Liver (tissue), 9 donors: Measurements from ENCODE around the gene ARAP3. TPM values are rescaled to one million over a fixed set of nuclear protein-coding genes. Genes with fewer than 3 reads are reported as not detected.

Source experiments
- DNase-seq: peaks from one replicate; pipeline ENCODE4 v3.0.0-alpha.2; 2017; ENCODE audit warnings: low spot score
- H3K27ac ChIP-seq, 2 donors: one replicate each; pipeline ENCODE4 v1.7.0; 2013; ENCODE audit warnings: inconsistent platforms in 2 of 2, low read length in 2 of 2, control low read depth in 1 of 2, low read depth in 1 of 2, mild to moderate bottlenecking in 1 of 2
- H3K27me3 ChIP-seq, 4 donors: one replicate each; pipeline versions ENCODE4 v1.6.1 to v1.7.0; 2013; ENCODE audit warnings: low read length in 3 of 4, inconsistent platforms in 1 of 4, mild to moderate bottlenecking in 1 of 4, moderate library complexity in 1 of 4; ENCODE audit not compliant: control insufficient read depth in 4 of 4, insufficient read depth in 4 of 4
- H3K36me3 ChIP-seq, 4 donors: one replicate each; pipeline versions ENCODE4 v1.6.1 to v1.7.0; 2013; ENCODE audit warnings: low read length in 3 of 4, mild to moderate bottlenecking in 3 of 4, low read depth in 1 of 4, moderate library complexity in 1 of 4; ENCODE audit not compliant: control insufficient read depth in 4 of 4, insufficient read depth in 3 of 4
- H3K4me1 ChIP-seq, 4 donors: one replicate each; pipeline versions ENCODE4 v1.6.1 to v1.7.0; 2013; ENCODE audit warnings: low read length in 3 of 4, mild to moderate bottlenecking in 3 of 4, moderate library complexity in 1 of 4; ENCODE audit not compliant: control insufficient read depth in 4 of 4, insufficient read depth in 4 of 4
- H3K4me3 ChIP-seq, 3 donors: one replicate each; pipeline versions ENCODE4 v1.6.1 to v1.7.0; 2013; ENCODE audit warnings: low read length in 3 of 3, control low read depth in 1 of 3, low read depth in 1 of 3, mild to moderate bottlenecking in 1 of 3
- H3K9ac ChIP-seq, 2 donors: one replicate each; pipeline ENCODE4 v1.7.0; 2013; ENCODE audit warnings: low read length in 2 of 2, mild to moderate bottlenecking in 2 of 2, moderate library complexity in 2 of 2, control low read depth in 1 of 2, low read depth in 1 of 2
- H3K9me3 ChIP-seq, 4 donors: one replicate each; pipeline versions ENCODE4 v1.6.1 to v1.7.0; 2013; ENCODE audit warnings: low read length in 3 of 4; ENCODE audit not compliant: control insufficient read depth in 4 of 4
- EGR1 ChIP-seq, 2 donors: IDR thresholded peaks; 2 replicates each; pipeline ENCODE4 v1.6.1; 2016 to 2018; ENCODE audit warnings: antibody characterized with exemption in 2 of 2, low read depth in 2 of 2
- FOXA1 ChIP-seq: IDR thresholded peaks from 2 replicates; pipeline ENCODE4 v1.6.1; 2016; ENCODE audit warnings: antibody characterized with exemption
- FOXA2 ChIP-seq: IDR thresholded peaks from 2 replicates; pipeline ENCODE4 v1.6.1; 2016; ENCODE audit warnings: antibody characterized with exemption
- GABPA ChIP-seq, 2 donors: IDR thresholded peaks in 1 of 2; conservative IDR thresholded peaks in 1 of 2; 2 replicates each; pipeline ENCODE4 v1.6.1; 2016; ENCODE audit warnings: antibody characterized with exemption in 2 of 2, mild to moderate bottlenecking in 1 of 2, moderate library complexity in 1 of 2
- HNF4A ChIP-seq, 2 donors: conservative IDR thresholded peaks; 2 replicates each; pipeline ENCODE4 v1.6.1; 2016; ENCODE audit warnings: antibody characterized with exemption in 2 of 2, mild to moderate bottlenecking in 2 of 2
- HNF4G ChIP-seq: IDR thresholded peaks from 2 replicates; pipeline ENCODE4 v1.6.1; 2016; ENCODE audit warnings: antibody characterized with exemption
- JUND ChIP-seq, 2 donors: IDR thresholded peaks; 2 replicates each; pipeline ENCODE4 v1.6.1; 2016; ENCODE audit warnings: antibody characterized with exemption in 2 of 2
- NR2F2 ChIP-seq: IDR thresholded peaks from 2 replicates; pipeline ENCODE4 v1.6.1; 2016; ENCODE audit warnings: antibody characterized with exemption
- RAD21 ChIP-seq, 2 donors: IDR thresholded peaks; 2 replicates each; pipeline ENCODE4 v1.6.1; 2016; ENCODE audit warnings: antibody characterized with exemption in 2 of 2, mild to moderate bottlenecking in 2 of 2
- RXRA ChIP-seq, 2 donors: IDR thresholded peaks; 2 replicates each; pipeline ENCODE4 v1.6.1; 2017 to 2018; ENCODE audit warnings: antibody characterized with exemption in 2 of 2, mild to moderate bottlenecking in 1 of 2
- SP1 ChIP-seq: IDR thresholded peaks from 2 replicates; pipeline ENCODE4 v1.6.1; 2018; ENCODE audit warnings: antibody characterized with exemption, mild to moderate bottlenecking
- TAF1 ChIP-seq: conservative IDR thresholded peaks from 2 replicates; pipeline ENCODE4 v1.6.1; 2016; ENCODE audit warnings: antibody characterized with exemption, mild to moderate bottlenecking
- YY1 ChIP-seq: IDR thresholded peaks from 2 replicates; pipeline ENCODE4 v1.6.1; 2016; ENCODE audit warnings: antibody characterized with exemption, mild to moderate bottlenecking
- WGBS: extraction: QIAGEN DNeasy Blood & Tissue Kit; methylation state at CpG from one replicate; pipeline ENCODE4 v1.1.7; 2013; 5-methylcytosine and 5-hydroxymethylcytosine counted together
- polyA plus RNA-seq, 2 donors: library from polyadenylated mRNA; stranded (reverse) in 1 of 2; unstranded in 1 of 2; fragments of 200-250 nt in 1 of 2; fragments of >200 nt in 1 of 2; fragmentation: Nextera tagmentation in 1 of 2; extraction: Ambion mirVana in 1 of 2; gene quantifications; one replicate each; pipeline versions ENCODE4 v1.2.1 to v1.2.3, GENCODE V29; 2013 to 2015
- total RNA-seq, 2 donors: library from RNA; depleted of rRNA; stranded (reverse); fragments of >200 nt; gene quantifications; one replicate each; pipeline ENCODE4 v1.2.3, GENCODE V29; 2014
- TF ChIP-seq, protein P1 (sequence below): fragments of 150-350 bp; IDR thresholded peaks from 2 replicates; pipeline ENCODE4 v1.5.1; 2017; ENCODE audit warnings: improper control_type of control experiment, low read depth, low read length; ENCODE audit not compliant: missing input control
- TF ChIP-seq, protein P2 (sequence below): IDR thresholded peaks from 2 replicates; pipeline ENCODE4 v1.6.1; 2016; ENCODE audit warnings: antibody characterized with exemption
- TF ChIP-seq, protein P3 (sequence below): IDR thresholded peaks from 2 replicates; pipeline ENCODE4 v1.6.1; 2016; ENCODE audit warnings: antibody characterized with exemption
- TF ChIP-seq, protein P4 (sequence below): IDR thresholded peaks from 2 replicates; pipeline ENCODE4 v1.6.1; 2016; ENCODE audit warnings: antibody characterized with exemption
- TF ChIP-seq, protein P5 (sequence below): IDR thresholded peaks from 2 replicates; pipeline ENCODE4 v1.6.1; 2016; ENCODE audit warnings: antibody characterized with exemption, mild to moderate bottlenecking
- donor health status: healthy.
- donor health status: healthy.
- donor health status: healthy.
- donor health status: healthy.
- donor health status: healthy.

ARAP3 gene
- total and polyA plus RNA-seq, 4 donors, result 1.6 to 4.7 (median 2.1) TPM

DNA sequence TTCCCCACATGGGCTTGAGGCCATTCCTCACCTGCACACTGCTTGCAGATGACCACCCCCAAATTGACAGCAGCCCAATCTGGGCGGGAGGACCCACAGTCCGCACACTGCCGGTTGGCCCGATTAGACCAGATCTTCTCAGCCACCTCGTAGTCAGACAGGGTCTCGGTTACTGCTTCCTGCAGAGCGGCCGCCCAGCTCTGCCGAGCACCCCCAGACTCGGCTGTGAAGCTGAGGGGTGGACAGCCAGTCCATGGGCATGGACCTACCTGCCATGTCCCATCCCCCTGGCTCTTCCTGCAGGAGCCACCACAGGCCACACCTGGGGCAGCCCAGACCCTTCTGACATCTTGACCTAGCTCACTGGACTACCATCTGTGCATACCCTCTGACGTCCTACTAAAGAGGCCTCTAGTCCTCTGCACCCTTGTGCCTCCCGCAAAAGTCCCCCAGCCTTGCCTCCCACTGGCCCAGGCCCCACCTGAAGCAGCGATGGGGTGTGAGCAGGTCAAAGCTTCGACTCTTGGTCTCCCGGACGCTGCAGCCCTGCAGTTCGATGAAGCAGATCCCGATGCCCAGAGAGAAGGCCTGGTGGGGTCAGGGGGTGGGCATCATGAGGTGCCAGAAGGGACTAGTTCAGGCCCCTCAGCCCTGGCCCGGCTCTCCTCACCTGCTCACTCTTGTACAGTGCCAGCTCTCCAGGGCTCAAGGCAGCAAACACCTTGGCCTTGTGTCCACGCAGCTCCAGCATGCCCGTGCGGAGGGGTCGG, 9.8 kb downstream of the ARAP3 start:
- H3K27ac ChIP-seq, result no peak overlapping the region
- H3K9ac ChIP-seq, result no peak overlapping the region
- H3K9me3 ChIP-seq, result no peaks in the 10 kb centered on the region
- peaks cover 0 to 16% (median 12%) of the 10 kb centered on the region in 4 donors for H3K4me1 ChIP-seq
- H3K4me3 ChIP-seq, result no peak overlapping the region
- TF ChIP-seq SP1 (no peak), GABPA (IDR thresholded peaks at IDR 0.05 in 1 of 2, conservative IDR thresholded peaks at IDR 0.05 in 1 of 2) (no peak), RXRA (IDR thresholded peaks at IDR 0.05) (no peak), YY1 (no peak), FOXA1 (no peak), RAD21 (IDR thresholded peaks at IDR 0.05) (no peak), HNF4G (no peak), TAF1 (no peak), FOXA2 (no peak), EGR1 (IDR thresholded peaks at IDR 0.05; ENCODE audit: low read depth in 2 of 2) (no peak), JUND (IDR thresholded peaks at IDR 0.05) (no peak), HNF4A (conservative IDR thresholded peaks at IDR 0.05) (no peak), NR2F2 (no peak)
- TF ChIP-seq, protein P1, sequence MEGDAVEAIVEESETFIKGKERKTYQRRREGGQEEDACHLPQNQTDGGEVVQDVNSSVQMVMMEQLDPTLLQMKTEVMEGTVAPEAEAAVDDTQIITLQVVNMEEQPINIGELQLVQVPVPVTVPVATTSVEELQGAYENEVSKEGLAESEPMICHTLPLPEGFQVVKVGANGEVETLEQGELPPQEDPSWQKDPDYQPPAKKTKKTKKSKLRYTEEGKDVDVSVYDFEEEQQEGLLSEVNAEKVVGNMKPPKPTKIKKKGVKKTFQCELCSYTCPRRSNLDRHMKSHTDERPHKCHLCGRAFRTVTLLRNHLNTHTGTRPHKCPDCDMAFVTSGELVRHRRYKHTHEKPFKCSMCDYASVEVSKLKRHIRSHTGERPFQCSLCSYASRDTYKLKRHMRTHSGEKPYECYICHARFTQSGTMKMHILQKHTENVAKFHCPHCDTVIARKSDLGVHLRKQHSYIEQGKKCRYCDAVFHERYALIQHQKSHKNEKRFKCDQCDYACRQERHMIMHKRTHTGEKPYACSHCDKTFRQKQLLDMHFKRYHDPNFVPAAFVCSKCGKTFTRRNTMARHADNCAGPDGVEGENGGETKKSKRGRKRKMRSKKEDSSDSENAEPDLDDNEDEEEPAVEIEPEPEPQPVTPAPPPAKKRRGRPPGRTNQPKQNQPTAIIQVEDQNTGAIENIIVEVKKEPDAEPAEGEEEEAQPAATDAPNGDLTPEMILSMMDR, result no peak
- TF ChIP-seq, protein P2, sequence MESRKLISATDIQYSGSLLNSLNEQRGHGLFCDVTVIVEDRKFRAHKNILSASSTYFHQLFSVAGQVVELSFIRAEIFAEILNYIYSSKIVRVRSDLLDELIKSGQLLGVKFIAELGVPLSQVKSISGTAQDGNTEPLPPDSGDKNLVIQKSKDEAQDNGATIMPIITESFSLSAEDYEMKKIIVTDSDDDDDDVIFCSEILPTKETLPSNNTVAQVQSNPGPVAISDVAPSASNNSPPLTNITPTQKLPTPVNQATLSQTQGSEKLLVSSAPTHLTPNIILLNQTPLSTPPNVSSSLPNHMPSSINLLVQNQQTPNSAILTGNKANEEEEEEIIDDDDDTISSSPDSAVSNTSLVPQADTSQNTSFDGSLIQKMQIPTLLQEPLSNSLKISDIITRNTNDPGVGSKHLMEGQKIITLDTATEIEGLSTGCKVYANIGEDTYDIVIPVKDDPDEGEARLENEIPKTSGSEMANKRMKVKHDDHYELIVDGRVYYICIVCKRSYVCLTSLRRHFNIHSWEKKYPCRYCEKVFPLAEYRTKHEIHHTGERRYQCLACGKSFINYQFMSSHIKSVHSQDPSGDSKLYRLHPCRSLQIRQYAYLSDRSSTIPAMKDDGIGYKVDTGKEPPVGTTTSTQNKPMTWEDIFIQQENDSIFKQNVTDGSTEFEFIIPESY, result no peak
- TF ChIP-seq, protein P3, sequence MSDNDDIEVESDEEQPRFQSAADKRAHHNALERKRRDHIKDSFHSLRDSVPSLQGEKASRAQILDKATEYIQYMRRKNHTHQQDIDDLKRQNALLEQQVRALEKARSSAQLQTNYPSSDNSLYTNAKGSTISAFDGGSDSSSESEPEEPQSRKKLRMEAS, result no peak
- TF ChIP-seq, protein P4, sequence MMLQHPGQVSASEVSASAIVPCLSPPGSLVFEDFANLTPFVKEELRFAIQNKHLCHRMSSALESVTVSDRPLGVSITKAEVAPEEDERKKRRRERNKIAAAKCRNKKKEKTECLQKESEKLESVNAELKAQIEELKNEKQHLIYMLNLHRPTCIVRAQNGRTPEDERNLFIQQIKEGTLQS, result no peak
- TF ChIP-seq, protein P5, sequence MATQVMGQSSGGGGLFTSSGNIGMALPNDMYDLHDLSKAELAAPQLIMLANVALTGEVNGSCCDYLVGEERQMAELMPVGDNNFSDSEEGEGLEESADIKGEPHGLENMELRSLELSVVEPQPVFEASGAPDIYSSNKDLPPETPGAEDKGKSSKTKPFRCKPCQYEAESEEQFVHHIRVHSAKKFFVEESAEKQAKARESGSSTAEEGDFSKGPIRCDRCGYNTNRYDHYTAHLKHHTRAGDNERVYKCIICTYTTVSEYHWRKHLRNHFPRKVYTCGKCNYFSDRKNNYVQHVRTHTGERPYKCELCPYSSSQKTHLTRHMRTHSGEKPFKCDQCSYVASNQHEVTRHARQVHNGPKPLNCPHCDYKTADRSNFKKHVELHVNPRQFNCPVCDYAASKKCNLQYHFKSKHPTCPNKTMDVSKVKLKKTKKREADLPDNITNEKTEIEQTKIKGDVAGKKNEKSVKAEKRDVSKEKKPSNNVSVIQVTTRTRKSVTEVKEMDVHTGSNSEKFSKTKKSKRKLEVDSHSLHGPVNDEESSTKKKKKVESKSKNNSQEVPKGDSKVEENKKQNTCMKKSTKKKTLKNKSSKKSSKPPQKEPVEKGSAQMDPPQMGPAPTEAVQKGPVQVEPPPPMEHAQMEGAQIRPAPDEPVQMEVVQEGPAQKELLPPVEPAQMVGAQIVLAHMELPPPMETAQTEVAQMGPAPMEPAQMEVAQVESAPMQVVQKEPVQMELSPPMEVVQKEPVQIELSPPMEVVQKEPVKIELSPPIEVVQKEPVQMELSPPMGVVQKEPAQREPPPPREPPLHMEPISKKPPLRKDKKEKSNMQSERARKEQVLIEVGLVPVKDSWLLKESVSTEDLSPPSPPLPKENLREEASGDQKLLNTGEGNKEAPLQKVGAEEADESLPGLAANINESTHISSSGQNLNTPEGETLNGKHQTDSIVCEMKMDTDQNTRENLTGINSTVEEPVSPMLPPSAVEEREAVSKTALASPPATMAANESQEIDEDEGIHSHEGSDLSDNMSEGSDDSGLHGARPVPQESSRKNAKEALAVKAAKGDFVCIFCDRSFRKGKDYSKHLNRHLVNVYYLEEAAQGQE, result no peak
- WGBS, result 94% methylated on average over 23 of the region's 23 CpGs
- H3K27me3 ChIP-seq, result no peaks in the 10 kb centered on the region
- DNase-seq, result no peak
- H3K36me3 ChIP-seq, result no peaks in the 10 kb centered on the region
